ENCODE results near the gene SMAD2. TPM values are rescaled to one million over a fixed set of nuclear protein-coding genes. Genes with fewer than 3 reads are reported as not detected.

The SMAD2 gene
- total RNA-seq, 1 donor from 2014 or later: 150 TPM

- Mint-ChIP-seq H3K4me3 (ENCODE audit: unreplicated experiment) (no peak overlapping the region), H3K27ac (ENCODE audit: unreplicated experiment) (peak overlapping the region; percentile 9), H3K27me3 (ENCODE audit: unreplicated experiment) (peaks cover 6% of the 10 kb centered on the region), H3K4me1 (ENCODE audit: unreplicated experiment) (peaks cover 32% of the 10 kb centered on the region), H3K36me3 (ENCODE audit: low read depth, unreplicated experiment) (peaks cover 17% of the 10 kb centered on the region), H3K9me3 (ENCODE audit: unreplicated experiment) (no peaks in the 10 kb centered on the region)
- no peak for DNase-seq (ENCODE audit: low spot score)
- no peak for TF ChIP-seq CTCF (IDR thresholded peaks at IDR 0.05; ENCODE audit: unreplicated experiment)
These were observed 130.2 kb downstream of the SMAD2 start for GRCh38 chr18:47800248-47800647.

GRCh38 chr18:47799376-47799775 is 131.1 kb downstream of the SMAD2 start:
- no peak for TF ChIP-seq CTCF (IDR thresholded peaks at IDR 0.05; ENCODE audit: unreplicated experiment)
- H3K36me3 Mint-ChIP-seq (ENCODE audit: low read depth, unreplicated experiment): peaks cover 12% of the 10 kb centered on the region
- H3K9me3 Mint-ChIP-seq (ENCODE audit: unreplicated experiment): no peaks in the 10 kb centered on the region
- peak overlapping the region; percentile 91 for H3K27ac Mint-ChIP-seq (ENCODE audit: unreplicated experiment)
- peaks cover 34% of the 10 kb centered on the region for H3K4me1 Mint-ChIP-seq (ENCODE audit: unreplicated experiment)
- peaks cover 6% of the 10 kb centered on the region for H3K27me3 Mint-ChIP-seq (ENCODE audit: unreplicated experiment)
- no peak for DNase-seq (ENCODE audit: low spot score)
- H3K4me3 Mint-ChIP-seq (ENCODE audit: unreplicated experiment): no peak overlapping the region

- Mint-ChIP-seq H3K27me3 (ENCODE audit: unreplicated experiment) (peaks cover 4% of the 10 kb centered on the region), H3K4me1 (ENCODE audit: unreplicated experiment) (peaks cover 34% of the 10 kb centered on the region), H3K27ac (ENCODE audit: unreplicated experiment) (peak overlapping the region; percentile 91), H3K9me3 (ENCODE audit: unreplicated experiment) (no peaks in the 10 kb centered on the region), H3K36me3 (ENCODE audit: low read depth, unreplicated experiment) (peaks cover 9% of the 10 kb centered on the region), H3K4me3 (ENCODE audit: unreplicated experiment) (no peak overlapping the region)
- TF ChIP-seq CTCF (IDR thresholded peaks at IDR 0.05; ENCODE audit: unreplicated experiment): no peak
- DNase-seq (ENCODE audit: low spot score): peak; percentile 12
These were observed 132.1 kb downstream of the SMAD2 start for GRCh38 chr18:47798366-47798765.

GRCh38 chr18:47797126-47797525 is 133.3 kb downstream of the SMAD2 start:
- H3K4me1 Mint-ChIP-seq (ENCODE audit: unreplicated experiment): peaks cover 34% of the 10 kb centered on the region
- no peak for TF ChIP-seq CTCF (IDR thresholded peaks at IDR 0.05; ENCODE audit: unreplicated experiment)
- no peak overlapping the region for H3K4me3 Mint-ChIP-seq (ENCODE audit: unreplicated experiment)

GRCh38 chr18:47795434-47795814 is 135.0 kb downstream of the SMAD2 start:
- Mint-ChIP-seq H3K9me3 (ENCODE audit: unreplicated experiment) (no peaks in the 10 kb centered on the region), H3K4me1 (ENCODE audit: unreplicated experiment) (peaks cover 36% of the 10 kb centered on the region), H3K27me3 (ENCODE audit: unreplicated experiment) (peaks cover 2% of the 10 kb centered on the region), H3K27ac (ENCODE audit: unreplicated experiment) (peak overlapping the region; percentile 28), H3K36me3 (ENCODE audit: low read depth, unreplicated experiment) (peaks cover 8% of the 10 kb centered on the region), H3K4me3 (ENCODE audit: unreplicated experiment) (no peak overlapping the region)
- no peak for TF ChIP-seq CTCF (IDR thresholded peaks at IDR 0.05; ENCODE audit: unreplicated experiment)
- DNase-seq (ENCODE audit: low spot score): peak; percentile 19

More at GRCh38 chr18:47797126-47797525, 133.3 kb downstream of the SMAD2 start:
- Mint-ChIP-seq H3K27me3 (ENCODE audit: unreplicated experiment) (peaks cover 2% of the 10 kb centered on the region), H3K27ac (ENCODE audit: unreplicated experiment) (no peak overlapping the region), H3K9me3 (ENCODE audit: unreplicated experiment) (no peaks in the 10 kb centered on the region), H3K36me3 (ENCODE audit: low read depth, unreplicated experiment) (peaks cover 4% of the 10 kb centered on the region)
- DNase-seq (ENCODE audit: low spot score): no peak

All from endothelial cell (in vitro differentiated cells).